ENCODE results near the gene SHD.
"Not testable (repeated sequence)": the region's sequence is repeated elsewhere in the genome, so short reads cannot be mapped to it uniquely, and the experiment has no call there.

The SHD gene

DNA sequence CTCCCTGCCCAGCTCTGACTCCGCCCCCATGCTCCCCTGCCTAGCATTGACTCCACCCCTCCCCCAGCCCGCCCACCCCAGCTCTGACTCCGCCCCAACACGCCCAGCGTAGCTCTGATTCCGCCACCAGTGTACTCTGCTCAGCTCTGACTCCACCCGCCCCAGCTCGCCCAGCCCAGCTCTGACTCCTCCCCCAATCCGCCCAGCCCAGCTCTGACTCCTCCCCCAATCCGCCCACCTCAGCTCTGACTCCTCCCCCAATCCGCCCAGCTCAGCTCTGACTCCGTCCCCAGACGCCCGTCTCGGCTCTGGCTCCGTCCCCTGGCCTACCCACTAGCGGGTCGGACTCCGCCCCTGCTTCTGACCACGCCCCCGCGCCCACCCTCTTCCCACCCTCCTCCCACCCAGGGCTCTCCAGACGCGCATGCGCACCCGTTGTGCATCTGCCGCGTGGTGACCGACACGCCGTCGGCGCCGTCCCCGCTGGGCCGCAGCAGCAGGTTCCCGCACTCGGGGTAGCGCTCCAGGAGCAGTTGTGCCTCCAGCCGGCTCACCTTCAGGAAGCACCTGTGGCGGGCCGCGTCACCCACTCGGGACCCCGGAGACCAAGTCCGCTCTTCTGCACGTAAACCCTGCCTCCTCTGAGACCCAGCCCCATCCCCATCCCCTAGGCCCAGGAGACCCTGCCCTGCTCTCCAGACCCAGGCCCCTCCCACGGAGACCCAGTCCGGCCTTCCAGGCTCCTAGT lies 49.4 kb downstream of the SHD start:
- DNase-seq = peak; percentile 97

- not testable (repeated sequence) for DNase-seq
These were observed 50.1 kb downstream of the SHD start for GRCh38 chr19:4328991-4329681.

GRCh38 chr19:4329858-4330257 lies 50.8 kb downstream of the SHD start:
- no peak for DNase-seq

- DNase-seq = no peak
These were observed 56.0 kb downstream of the SHD start for GRCh38 chr19:4334929-4335570.

DNA sequence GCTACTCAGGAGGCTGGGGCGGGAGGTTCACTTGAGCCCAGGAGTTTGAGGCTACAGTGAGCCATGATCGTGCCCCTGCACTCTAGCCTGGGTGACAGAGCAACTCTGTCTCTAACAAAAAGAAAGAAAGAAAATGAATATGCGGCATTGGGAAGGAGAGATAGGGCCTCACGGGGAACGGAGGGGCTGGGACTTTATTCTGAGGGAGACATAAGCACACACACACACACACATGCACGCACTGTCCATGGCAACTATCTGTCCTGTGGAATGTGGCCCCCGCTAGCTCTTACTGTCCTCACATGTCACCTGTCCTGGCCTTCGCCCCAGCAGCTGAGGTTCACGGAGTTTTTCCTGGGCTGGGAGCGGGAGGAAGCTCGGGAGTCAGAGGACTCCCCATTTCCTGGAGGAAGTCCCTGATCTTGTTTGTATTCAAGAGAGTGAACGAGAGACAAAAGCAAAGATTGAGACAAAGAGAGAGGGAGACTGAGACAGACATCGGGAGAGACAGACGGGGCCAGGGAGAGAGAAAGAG lies 58.9 kb downstream of the SHD start:
- no peak for DNase-seq

DNA sequence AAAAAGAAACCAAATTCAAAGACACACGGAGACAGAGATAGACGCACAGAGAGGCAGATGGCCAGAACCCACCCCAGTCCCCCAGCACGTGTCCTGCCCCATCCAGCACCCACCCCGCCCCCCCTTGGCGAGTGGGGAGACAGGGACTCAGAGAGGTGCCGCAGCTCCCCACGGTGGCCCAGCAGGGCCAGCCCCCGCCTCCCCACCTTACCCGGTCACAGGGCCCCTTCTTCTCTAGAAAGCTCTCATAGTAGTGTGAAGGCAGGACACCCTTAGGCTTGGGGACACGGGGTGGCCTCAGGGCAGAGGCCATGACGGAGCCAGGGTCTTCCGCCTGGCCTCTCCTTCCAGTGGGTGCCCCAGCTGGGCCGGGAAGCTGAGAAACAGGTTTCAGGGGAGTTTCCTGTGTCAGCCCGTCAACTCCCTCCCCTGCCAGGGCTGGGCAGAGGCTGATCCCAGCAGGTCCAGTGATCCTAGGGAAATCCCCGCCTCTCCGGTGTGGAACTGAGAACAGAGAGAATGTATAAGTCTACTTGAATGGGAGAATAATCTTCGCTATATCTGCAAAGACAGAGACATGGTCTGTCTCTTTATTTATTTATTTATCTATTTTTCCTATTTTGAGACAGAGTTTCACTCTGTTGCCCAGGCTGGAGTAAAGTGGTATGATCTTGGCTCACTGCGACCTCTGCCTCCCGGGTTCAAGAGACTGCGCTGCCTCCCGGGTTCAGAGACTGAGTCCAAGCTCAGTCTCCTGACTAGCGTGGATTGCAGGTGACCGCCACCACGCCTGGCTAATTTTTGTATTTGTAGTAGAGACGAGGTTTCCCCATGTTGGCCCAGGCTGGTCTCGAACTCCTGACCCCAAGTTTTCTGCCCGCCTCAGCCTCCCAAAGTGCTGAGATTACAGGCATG lies 59.6 kb downstream of the SHD start, which contains the start of gene STAP2:
STAP2 (minus strand) TSS at position 387 of the 915 bp plus-strand sequence; CDS start at position 313, 74 bp downstream.
- DNase-seq = no peak

Measured in NCI-H345 (cell line).